Measurements from ENCODE around the gene MEGF8.

MEGF8 gene

GRCh38 chr19:42325308-42325895 lies at the start of gene MEGF8:
TSS of gene MEGF8 (plus strand) at chr19:42325635. CDS start at chr19:42326244, 609 bp downstream.
- peak; percentile 97 for DNase-seq (ENCODE audit: low read depth, low spot score)

- DNase-seq (ENCODE audit: low read depth, low spot score), result no peak
Measured at GRCh38 chr19:42276284-42276683, 49.2 kb upstream of the MEGF8 start.

GRCh38 chr19:42276821-42277220 lies 48.6 kb upstream of the MEGF8 start:
- DNase-seq (ENCODE audit: low read depth, low spot score), result no peak

- no peak for DNase-seq (ENCODE audit: low read depth, low spot score)
Measured at GRCh38 chr19:42277821-42278451, 47.5 kb upstream of the MEGF8 start.

- DNase-seq (ENCODE audit: low read depth, low spot score), result no peak
Measured at GRCh38 chr19:42278452-42279154, 46.8 kb upstream of the MEGF8 start.

GRCh38 chr19:42279155-42279901 lies 46.1 kb upstream of the MEGF8 start:
- DNase-seq (ENCODE audit: low read depth, low spot score), result no peak

- DNase-seq (ENCODE audit: low read depth, low spot score), result no peak
Measured at GRCh38 chr19:42279902-42280814, 45.3 kb upstream of the MEGF8 start.

GRCh38 chr19:42280815-42281145 lies 44.7 kb upstream of the MEGF8 start:
- DNase-seq (ENCODE audit: low read depth, low spot score), result no peak

GRCh38 chr19:42281146-42281826 lies 44.1 kb upstream of the MEGF8 start:
- DNase-seq (ENCODE audit: low read depth, low spot score), result no peak

GRCh38 chr19:42281827-42282762 lies 43.3 kb upstream of the MEGF8 start:
- no peak for DNase-seq (ENCODE audit: low read depth, low spot score)

- DNase-seq (ENCODE audit: low read depth, low spot score), result no peak
Measured at GRCh38 chr19:42282819-42283187, 42.6 kb upstream of the MEGF8 start.

GRCh38 chr19:42283188-42284065 lies 42.0 kb upstream of the MEGF8 start:
- DNase-seq (ENCODE audit: low read depth, low spot score), result no peak

GRCh38 chr19:42284066-42284501 lies 41.4 kb upstream of the MEGF8 start:
- DNase-seq (ENCODE audit: low read depth, low spot score), result no peak

- DNase-seq (ENCODE audit: low read depth, low spot score), result no peak
Measured at GRCh38 chr19:42284591-42285341, 40.7 kb upstream of the MEGF8 start.

GRCh38 chr19:42285541-42285941 lies 39.9 kb upstream of the MEGF8 start:
- DNase-seq (ENCODE audit: low read depth, low spot score), result no peak

- no peak for DNase-seq (ENCODE audit: low read depth, low spot score)
Measured at GRCh38 chr19:42285988-42286348, 39.5 kb upstream of the MEGF8 start.

- no peak for DNase-seq (ENCODE audit: low read depth, low spot score)
Measured at GRCh38 chr19:42286349-42287016, 39.0 kb upstream of the MEGF8 start.

Measured in brain pericyte (primary cell).